Inferior parietal cortex (tissue), 1 donor: Measurements from ENCODE around the gene FGF12.

ENCODE experiments used
- DNase-seq: peaks from one replicate; pipeline ENCODE4 v3.0.0-alpha.2; 2016; ENCODE audit errors: extremely low spot score

FGF12 gene

GRCh38 chr3:192188218-192188835 is 539.0 kb downstream of the FGF12 start:
- no peak for DNase-seq

GRCh38 chr3:192187485-192188051 is 539.8 kb downstream of the FGF12 start:
- no peak for DNase-seq

- DNase-seq: no peak
These were observed 540.8 kb downstream of the FGF12 start for GRCh38 chr3:192186498-192186897.

GRCh38 chr3:192186045-192186444 is 541.3 kb downstream of the FGF12 start:
- DNase-seq: no peak

GRCh38 chr3:192183109-192183508 is 544.2 kb downstream of the FGF12 start:
- DNase-seq: no peak

- no peak for DNase-seq
These were observed 546.2 kb downstream of the FGF12 start for GRCh38 chr3:192181151-192181550.

GRCh38 chr3:192177383-192177782 is 550.0 kb downstream of the FGF12 start:
- DNase-seq: no peak

- DNase-seq: no peak
These were observed 553.1 kb downstream of the FGF12 start for GRCh38 chr3:192174283-192174682.

- no peak for DNase-seq
These were observed 556.1 kb downstream of the FGF12 start for GRCh38 chr3:192171213-192171612.

GRCh38 chr3:192170659-192171058 is 556.7 kb downstream of the FGF12 start:
- DNase-seq: no peak

- DNase-seq: no peak
These were observed 557.3 kb downstream of the FGF12 start for GRCh38 chr3:192170031-192170430.

GRCh38 chr3:192169332-192169915 is 557.9 kb downstream of the FGF12 start:
- no peak for DNase-seq

- DNase-seq: no peak
These were observed 559.1 kb downstream of the FGF12 start for GRCh38 chr3:192168202-192168601.

- no peak for DNase-seq
These were observed 561.8 kb downstream of the FGF12 start for GRCh38 chr3:192165552-192165951.

GRCh38 chr3:192161661-192162060 is 565.7 kb downstream of the FGF12 start:
- DNase-seq: no peak

- DNase-seq: no peak
These were observed 571.0 kb downstream of the FGF12 start for GRCh38 chr3:192156382-192156781.

- DNase-seq: no peak
These were observed 572.1 kb downstream of the FGF12 start for GRCh38 chr3:192155194-192155593.

- no peak for DNase-seq
These were observed 594.1 kb downstream of the FGF12 start for GRCh38 chr3:192133271-192133670.

GRCh38 chr3:192130534-192131132 is 596.7 kb downstream of the FGF12 start:
- peak; percentile 70 for DNase-seq

- DNase-seq: no peak
These were observed 597.8 kb downstream of the FGF12 start for GRCh38 chr3:192129586-192129985.

GRCh38 chr3:192128922-192129321 is 598.4 kb downstream of the FGF12 start:
- DNase-seq: no peak

- DNase-seq: no peak
These were observed 599.3 kb downstream of the FGF12 start for GRCh38 chr3:192128060-192128459.
